GM08714 (cell line): ENCODE results near the gene PEAK3.

ENCODE experiments used
- H3K4me3 ChIP-seq: fragments of 200-500 bp; sonication (Bioruptor generic); 2 replicates; pipeline ENCODE4 v1.5.1; 2014; ENCODE audit warnings: mild to moderate bottlenecking, low read length, inconsistent platforms
- ZNF274 ChIP-seq: IDR thresholded peaks from 2 replicates; pipeline ENCODE4 v1.6.1; 2012; ENCODE audit warnings: mild to moderate bottlenecking, low read depth, low read length

Gene PEAK3

GRCh38 chr19:2229103-2230032 is 52.6 kb downstream of the PEAK3 start:
- no peak overlapping the region for H3K4me3 ChIP-seq
- no peak for TF ChIP-seq ZNF274

- no peak overlapping the region for H3K4me3 ChIP-seq
These were observed 53.6 kb downstream of the PEAK3 start for GRCh38 chr19:2228157-2229030.

GRCh38 chr19:2227415-2228156 is 54.4 kb downstream of the PEAK3 start:
- no peak for TF ChIP-seq ZNF274
- no peak overlapping the region for H3K4me3 ChIP-seq

More at GRCh38 chr19:2228157-2229030, 53.6 kb downstream of the PEAK3 start:
- no peak for TF ChIP-seq ZNF274

DNA sequence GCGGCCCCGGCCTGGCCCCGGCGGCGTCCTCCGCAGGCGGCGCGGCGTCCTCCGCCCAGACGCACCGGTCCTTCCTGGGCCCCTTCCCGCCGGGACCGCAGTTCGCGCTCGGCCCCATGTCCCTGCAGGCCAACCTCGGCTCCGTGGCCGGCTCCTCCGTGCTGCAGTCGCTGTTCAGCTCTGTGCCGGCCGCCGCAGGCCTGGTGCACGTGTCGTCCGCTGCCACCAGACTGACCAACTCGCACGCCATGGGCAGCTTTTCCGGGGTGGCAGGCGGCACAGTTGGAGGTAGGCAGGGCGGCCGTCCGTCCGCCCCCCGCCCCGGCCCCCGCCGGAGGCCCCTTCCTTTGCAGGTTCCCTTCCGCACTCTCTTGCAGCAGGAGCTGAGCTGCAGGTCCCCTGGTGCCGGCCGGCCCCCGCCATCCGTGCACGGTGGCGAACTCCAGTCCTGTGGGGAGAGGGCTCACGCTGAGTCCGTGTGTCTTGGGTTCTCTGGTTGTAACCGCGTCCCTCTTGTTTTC is 55.1 kb downstream of the PEAK3 start:
- no peak for TF ChIP-seq ZNF274
- H3K4me3 ChIP-seq, result no peak overlapping the region

GRCh38 chr19:2226051-2226839 is 55.7 kb downstream of the PEAK3 start:
- H3K4me3 ChIP-seq, result no peak overlapping the region
- TF ChIP-seq ZNF274, result no peak

GRCh38 chr19:2225415-2226050 is 56.4 kb downstream of the PEAK3 start:
- H3K4me3 ChIP-seq, result no peak overlapping the region
- TF ChIP-seq ZNF274, result no peak

- TF ChIP-seq ZNF274, result no peak
- no peak overlapping the region for H3K4me3 ChIP-seq
These were observed 57.1 kb downstream of the PEAK3 start for GRCh38 chr19:2224754-2225349.
